Sciatic nerve (tissue), 2 donors: ENCODE results near the gene CORO6. TPM values are rescaled to one million over a fixed set of nuclear protein-coding genes. Genes with fewer than 3 reads are reported as not detected.
A peak's percentile ranks its signal among the peaks of the same experiment; 100 is the strongest.

ENCODE experiments used
- ATAC-seq: fragments of 200-7000 bp; cut with Tn5 transposase; one replicate; pipeline ENCODE4 v1.9.1; 2020; ENCODE audit warnings: mild to moderate bottlenecking, moderate library complexity
- DNase-seq: peaks from one replicate; pipeline ENCODE4 v3.0.0-alpha.2; 2020; ENCODE audit warnings: low spot score
- intact Hi-C: fragments of 100-400 bp; cut with DNase I; formaldehyde crosslinking; loops from one replicate; pipeline ENCODE4 v1.14.2; 2022
- total RNA-seq: library from RNA; stranded (reverse); fragmentation: NEBNext Ultra II Directional; extraction: Animal tissue kit (Norgen Biotek cat#: 25700); gene quantifications from one replicate; pipeline ENCODE4 v1.2.1, GENCODE V29; 2021
- donor health status: DM: no; HTN: no; CAD: no.
- donor health status: DM: no; HTN: no; CAD: no.

CORO6 gene
- total RNA-seq, 1 donor from 2014 or later, result 21.5 TPM

DNA sequence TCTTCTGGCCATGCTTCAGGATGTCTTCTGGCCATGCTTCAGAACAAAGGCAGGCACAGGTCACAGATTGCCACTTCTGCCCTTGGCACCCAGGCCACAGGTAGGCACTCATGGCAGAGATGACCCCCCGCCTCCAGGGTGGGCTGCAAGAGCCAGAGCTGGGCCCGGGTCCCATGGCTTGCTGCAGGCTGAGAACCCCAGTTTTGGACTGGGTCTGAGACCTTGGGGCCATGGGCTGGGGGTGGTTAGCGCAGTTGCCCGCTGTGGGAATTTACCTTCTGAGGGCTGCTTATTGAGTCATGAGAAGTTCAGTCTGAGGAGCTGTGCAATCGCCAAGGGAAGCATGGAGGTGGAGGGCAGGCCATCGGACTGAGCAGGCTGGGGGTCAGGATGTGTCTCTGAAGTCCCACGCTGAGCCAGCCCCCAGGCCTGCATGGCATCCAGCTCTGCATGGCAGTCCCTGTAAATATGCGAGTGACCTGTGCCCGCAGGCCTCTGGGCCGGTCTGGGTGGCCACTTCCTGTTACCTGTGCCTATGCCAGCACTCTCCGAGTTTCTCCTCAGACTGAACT lies 28.1 kb downstream of the CORO6 start:
- intact Hi-C loops, result no loop called here
- DNase-seq (peak; percentile 57), ATAC-seq (no peak)

DNA sequence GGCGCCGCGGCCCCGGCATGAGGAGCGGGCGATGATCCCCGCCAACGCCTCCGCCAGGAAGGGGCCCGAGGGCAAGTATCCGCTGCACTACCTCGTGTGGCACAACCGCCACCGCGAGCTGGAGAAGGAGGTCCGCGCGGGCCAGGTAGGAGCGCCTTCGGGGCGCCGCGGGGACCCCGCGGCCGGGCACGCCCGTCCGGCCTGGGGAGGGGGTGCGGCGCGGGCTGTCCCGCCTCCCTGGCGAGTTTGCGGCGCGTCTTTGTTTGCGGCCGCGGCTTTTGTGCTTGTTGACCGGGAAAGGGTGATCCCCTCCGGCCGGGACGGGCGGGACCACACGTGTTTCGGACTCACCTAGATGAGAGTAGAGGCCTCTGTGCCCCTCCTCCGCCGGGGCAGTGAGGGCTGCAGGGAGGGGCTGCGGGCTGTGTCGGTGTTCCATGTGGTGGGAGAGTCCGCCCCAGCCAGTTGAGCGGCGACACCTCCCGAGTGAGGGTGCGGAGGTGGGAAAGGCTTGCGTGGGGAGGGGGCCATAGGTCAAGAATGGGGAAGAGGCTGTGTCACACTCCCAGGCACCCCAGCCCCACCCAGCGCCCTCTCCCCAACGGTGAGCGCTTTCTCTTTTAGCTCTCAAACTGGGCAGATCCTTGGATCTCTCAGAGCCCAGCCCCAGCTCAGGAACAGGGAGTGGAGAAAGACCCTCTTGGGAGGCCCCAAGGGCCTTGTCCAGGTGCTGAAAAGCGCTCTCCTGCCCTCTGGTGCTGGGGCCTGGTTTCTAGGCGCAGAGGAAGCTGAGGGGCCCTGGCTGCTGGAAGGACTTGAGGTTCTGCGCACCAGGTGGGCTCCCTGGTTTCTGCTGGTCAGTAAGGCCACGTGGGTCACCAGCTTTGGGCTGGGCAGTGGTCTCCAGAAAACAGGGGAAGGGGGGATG lies 28.9 kb downstream of the CORO6 start:
- DNase-seq, result peak; percentile 65
- ATAC-seq, result no peak
- intact Hi-C loops, result no loop called here

DNA sequence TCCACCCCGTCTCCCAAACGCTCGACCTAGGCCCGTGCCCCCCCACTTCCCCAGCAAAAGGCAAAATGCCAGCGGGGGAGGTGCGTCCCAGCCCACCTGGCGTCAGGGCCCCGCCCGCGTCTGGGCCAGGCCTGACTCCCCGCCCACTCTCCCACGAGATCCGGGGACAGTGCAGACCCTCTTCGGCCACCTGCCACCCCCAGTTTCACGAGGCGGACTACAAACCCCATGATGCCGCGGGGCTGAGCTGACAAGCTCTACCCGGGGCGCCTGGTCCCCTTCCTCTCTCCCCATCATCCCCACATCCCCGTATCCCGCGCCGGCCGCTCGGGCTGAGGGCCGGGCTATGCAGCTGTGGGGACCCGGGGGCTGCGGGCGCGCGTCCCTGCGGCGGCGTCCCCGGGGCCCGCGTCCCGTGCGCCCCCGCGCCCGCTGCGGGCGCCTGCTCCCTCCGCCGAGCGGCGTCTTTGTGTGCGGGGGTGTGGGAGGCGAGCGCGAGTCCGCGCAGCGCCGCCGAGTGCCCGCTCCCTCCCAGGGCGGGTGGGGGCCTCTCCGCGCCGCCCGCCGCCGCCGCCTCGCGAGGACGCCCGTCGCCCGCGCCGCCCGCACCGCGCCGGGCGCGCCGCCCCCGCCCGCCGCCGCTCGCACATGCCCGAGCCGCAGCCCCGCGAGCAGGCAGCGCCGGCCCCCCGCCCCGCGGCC lies 29.7 kb downstream of the CORO6 start, which contains the start of gene ANKRD13B:
TSS of gene ANKRD13B (plus strand) at position 283 of the 702 bp plus-strand sequence. CDS start 490 bp downstream, outside the sequence.
- ATAC-seq (peak; percentile 7), DNase-seq (peak; percentile 76)
- intact Hi-C loops, result no loop called here

DNA sequence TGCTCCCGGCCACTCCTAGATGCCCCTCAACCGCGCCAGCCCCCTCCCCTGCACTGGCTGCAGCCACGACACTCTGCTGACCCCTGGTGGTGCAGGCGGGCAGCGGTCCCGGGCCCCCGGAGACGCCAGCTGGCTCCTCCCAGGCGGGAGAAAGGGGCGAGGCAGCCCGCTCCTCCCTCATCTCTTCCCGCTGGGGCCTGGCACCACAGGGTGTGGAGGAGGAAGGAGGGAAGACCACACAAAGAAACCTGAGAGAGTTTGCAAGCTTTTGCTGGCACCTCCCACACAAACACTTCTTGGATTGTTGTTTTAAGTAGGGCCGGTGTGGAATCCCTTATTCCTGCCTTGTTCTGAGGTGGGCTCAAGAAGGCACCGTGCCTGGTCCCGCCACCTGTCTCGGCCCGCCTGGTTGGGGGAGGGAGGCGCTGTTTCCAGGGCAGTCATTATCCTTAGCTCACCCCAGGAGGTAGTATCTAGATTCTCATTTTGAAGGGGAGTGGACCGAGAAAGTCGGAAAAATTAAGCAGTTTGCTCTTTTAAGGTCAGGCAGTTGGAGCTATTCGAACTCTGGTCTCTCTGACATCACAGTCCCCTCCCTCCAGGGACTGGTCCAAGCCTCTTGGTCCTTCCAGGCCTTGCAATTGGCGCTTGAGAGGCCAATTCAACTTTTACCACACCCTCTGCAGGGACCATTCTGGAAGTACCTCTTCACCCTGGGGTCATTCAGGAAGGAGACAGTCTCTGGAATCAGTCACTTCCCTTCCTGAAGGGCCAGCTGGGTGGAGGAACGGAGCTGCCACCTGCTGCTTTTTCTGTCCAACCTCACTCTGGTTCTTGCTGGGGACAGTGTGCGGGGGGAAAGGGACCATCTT lies 30.7 kb downstream of the CORO6 start:
- intact Hi-C loops, result no loop called here
- ATAC-seq (peak; percentile 84), DNase-seq (peak; percentile 94)

DNA sequence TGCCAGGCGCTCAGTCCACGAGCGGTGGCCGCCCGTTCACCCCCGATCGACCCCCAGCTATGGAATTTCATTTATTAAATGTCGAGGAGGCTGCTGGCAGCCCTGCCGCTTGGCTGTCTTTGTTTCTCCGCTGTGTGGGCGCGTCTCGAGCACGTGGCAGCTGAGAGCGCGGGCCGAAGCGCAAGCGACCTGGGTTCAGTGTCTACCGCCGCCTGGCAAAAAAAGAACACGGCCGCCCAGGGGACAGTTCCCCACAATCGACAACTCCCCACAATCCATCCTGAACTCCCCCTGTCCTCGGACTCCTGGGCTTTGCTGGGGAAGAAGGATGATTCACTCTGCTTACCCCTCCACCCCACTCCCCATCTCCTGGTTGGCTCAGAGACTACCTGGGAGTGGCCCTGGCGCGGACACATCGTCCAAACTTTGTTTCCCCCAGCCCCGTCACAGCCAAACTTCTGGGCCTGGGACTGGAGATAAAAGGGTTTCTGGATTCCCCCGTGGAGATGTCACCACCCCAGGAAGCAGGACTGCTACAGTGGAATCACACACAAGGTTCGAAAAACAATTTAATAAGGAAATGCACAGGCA lies 31.5 kb downstream of the CORO6 start:
- DNase-seq (peak; percentile 85), ATAC-seq (peak; percentile 56)
- intact Hi-C loops, result no loop called here

DNA sequence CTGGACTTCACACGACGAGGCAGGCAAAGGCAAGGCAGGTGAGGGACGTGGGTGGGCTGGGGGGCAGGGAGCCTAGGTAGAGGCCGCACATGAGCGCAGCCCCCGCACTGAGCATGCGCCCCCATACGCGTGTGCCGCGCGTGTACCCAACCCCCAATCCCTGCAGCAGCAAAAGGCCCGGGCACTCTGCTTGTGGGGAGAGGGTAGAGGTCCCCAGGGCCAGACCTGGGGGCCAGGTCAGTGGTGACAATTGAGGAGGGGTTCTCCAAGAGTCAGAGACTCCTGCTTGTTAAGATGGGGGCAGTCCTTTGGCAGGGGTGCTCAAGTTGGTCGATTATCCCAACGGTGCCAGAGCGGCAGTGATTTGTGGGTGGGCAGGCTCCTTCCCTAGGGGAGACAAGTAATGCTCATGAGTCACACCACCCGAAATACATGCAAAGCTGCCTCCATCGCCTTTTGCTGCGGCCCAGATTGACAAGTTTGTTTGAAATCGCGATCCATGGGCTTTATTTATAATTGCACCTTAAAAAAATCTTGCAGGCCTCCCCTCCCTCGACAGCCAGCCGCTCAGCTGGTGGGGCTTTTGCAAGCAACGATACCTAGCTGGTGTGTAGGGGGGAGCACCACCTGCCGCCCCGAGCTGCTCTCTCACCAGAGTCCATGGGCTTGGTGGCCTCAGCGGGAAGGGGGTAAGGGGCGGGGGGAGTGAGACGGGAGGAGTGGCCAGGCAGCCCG lies 32.1 kb downstream of the CORO6 start:
- DNase-seq (peak; percentile 62), ATAC-seq (peak; percentile 20)
- intact Hi-C loops, result no loop called here

DNA sequence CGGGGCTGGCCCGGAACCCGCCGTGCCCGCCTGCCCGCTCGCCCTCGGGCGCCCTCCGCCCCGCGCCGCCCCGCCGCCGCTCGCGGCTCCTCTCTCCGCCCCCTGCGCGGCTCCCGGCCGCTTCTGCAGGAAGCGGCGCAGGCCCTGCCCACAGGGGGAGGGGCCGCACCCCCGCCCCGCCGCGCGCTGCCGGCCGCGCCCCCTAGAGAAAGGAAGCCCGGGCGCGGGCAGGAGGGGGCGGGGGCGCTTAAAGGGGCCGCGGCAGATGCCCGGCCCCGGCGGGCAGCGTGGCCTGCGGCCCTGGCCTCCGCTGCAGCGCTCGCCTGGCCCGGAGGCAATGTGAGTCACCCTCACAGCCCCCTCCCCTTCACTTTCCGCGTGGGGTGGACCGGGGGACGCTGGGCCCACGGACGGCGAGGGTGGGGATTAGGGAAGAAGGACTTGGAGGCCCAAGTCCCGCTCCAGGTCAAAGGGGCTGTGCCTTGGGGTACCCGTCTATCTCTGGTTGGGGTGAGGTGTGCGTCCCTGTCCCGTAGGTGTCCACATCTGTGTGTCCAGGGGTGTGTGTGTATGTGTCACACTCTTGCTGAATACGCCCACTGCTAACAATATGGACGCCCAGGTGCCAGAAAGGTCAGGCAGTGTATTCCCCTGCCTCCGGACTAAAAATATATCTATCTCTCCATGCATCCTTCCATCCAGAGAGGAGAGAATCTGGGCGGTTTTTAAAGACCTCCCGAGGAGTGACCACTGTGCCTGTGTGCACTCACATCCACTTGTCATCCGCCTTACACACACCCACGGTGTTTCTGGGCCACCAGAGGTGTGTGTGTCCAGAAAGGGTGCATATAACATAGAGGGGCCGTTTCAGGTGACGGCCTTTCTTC lies 32.9 kb downstream of the CORO6 start, which contains the start of gene GIT1:
TSS of gene GIT1 (minus strand) at position 125 of the 887 bp plus-strand sequence. CDS start 270 bp downstream, outside the sequence.
- DNase-seq (peak; percentile 91), ATAC-seq (peak; percentile 70)
- intact Hi-C loops, result no loop called here

DNA sequence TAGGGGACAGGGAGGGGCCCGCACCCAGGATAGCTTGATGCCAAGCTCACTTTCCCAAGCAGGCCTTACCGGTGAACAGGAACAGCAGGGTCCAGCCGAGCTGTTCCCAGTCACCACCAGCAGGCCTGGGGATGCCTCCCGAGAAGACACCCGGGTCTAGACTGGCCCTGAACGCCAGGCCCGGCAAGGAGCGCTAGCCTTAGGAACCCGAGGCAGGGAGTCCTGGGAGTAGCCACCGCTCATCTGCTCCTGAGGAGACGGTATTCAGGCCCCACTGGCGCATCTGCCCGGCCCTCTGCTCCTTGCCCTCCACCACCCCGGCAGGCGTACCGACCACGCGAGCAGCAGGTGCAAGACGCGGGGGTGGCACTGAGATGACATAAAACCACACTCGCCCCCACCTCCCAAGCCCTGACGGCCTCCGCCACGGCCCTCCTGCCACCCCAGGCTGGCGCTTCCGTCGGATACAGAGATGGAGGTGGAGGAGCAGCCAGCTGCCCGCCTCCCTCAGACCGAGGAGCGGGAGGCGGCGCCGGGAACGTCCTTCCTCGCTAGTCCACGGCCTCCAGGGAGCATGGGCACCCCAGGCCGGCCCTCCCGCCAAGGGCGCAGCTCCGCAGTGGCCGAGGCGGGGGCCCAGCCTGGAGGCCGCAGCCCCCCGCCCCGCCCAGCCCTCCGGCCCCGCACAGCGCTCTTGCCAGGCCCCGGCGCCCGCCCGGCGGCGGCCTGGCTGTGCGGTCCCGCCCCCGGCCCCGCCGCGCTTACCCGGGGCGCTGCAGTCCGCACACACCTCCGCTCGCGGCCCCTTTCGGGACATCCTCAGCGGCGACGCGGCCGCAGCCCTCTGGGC lies 33.9 kb downstream of the CORO6 start:
- DNase-seq, result peak; percentile 70
- intact Hi-C loops, result no loop called here

DNA sequence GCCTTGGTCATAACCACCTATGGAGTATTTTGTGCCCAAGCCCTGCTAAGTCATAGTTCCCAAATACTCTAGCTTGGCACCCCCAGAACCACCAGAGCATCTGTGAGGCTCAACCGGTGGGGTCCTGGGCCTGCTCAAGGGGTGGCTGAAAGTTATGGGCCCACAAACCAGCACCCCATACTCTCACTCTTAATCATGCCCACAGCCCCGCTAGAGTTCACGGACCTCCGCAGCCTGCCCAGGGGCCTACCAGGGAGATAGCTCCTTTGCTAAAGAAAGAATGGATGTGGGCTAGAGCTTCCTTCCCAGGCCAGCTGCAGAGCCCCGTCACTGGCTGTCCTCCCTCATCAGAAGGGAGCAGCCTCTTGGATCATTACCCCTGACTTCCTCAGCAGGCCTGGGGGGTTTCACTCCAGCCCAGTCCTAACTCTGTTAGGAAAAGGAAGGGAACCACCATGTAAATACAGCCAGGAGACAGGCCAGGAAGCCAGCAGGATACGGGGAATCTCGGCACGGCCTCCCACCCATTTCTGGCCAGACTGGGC lies 34.6 kb downstream of the CORO6 start:
- no peak for ATAC-seq
- intact Hi-C loops, result no loop called here
- DNase-seq, result no peak

More for the DNA sequence above, 33.9 kb downstream of the CORO6 start:
- no peak for ATAC-seq

DNA sequence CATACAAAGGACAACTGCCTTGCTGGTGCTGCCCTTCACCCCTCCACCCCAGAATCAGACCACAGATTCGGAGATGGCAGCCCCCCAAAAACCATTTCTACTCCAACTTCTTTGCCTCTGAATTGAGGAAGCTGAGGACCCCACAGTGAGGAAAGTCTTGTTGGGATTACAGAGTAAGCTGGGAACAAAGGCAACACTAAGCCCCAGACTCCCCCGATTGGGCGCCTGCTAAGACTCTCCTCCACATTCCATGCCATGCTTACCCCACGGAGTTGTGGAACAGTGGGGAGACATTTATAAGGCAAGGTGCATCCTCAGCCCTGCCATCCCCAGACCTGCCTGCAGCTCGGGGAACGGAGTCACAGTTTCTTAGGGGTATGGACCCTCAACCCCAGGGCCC lies 35.1 kb downstream of the CORO6 start:
- DNase-seq (no peak), ATAC-seq (no peak)
- intact Hi-C loops, result no loop called here

DNA sequence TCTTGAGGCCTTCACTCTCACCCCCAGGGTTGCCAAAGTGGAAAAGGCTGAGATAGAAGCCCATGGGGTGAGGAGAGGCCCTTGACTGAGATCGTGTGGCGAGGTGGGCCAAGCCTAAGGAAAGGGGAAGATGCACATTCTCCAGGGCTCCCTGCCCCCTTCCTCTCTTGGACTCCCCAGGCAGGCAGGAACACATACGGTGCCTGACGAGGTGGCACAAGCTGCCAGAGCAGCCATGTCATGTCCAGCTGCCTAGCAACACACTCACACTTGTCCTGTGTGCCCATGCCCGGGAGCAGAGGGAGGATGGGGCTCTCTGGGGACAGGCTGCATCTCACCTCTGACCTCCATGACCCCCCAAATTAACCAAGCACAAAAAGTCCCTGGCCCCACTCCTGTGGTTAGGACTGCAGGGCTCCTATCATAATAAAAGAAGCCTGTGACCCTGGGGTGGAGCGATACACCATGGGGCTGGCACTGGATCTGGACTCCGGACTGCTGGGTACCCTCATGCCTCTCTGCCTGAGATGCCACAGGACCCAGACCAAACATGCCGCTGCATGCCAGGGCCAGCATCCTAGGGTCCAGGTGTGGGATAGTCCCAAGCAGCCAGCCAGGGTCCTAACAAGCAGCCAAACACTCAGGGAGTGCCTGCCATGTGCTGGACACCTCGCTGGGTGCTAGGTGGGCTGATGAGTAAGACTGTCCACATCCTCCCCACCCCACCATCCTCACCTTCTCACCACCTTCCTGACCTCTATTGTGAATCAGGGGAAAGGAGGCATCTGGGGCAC lies 35.8 kb downstream of the CORO6 start:
- no peak for DNase-seq
- ATAC-seq, result no peak
- intact Hi-C loops, result no loop called here

DNA sequence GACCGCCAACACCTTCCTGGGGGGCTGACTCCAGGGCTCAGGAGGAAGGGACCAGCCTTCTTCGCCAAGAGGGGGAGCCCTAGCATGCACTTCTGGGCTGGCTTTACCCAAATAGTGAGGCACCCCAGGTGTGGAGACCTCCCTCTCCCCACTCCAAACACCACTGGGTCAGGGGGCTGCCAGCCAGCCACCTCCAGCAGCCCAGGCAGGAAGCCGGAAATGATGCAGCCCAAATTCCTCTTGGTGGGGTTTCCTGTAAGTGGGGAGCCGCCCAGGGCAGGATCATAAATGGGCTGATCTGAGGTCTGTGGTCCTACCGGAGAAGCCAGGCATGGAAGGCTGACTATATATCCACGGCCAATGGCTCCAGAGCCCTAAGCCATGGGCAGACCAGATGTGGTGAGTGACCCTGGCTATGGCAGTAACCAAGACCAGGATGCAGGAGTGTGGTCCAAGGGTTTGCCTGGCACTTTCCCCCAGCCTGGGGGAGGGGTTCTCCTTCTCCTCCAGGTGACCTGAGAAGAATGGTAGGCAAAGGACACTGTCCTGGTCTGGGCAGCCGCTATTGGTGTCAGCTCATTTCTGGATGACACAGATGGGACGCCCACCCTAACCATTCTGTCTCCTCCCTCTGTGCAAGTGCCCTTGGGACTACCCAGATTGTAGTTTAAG lies 37.5 kb downstream of the CORO6 start:
- intact Hi-C loops, result no loop called here
- no peak for DNase-seq
- ATAC-seq, result no peak

DNA sequence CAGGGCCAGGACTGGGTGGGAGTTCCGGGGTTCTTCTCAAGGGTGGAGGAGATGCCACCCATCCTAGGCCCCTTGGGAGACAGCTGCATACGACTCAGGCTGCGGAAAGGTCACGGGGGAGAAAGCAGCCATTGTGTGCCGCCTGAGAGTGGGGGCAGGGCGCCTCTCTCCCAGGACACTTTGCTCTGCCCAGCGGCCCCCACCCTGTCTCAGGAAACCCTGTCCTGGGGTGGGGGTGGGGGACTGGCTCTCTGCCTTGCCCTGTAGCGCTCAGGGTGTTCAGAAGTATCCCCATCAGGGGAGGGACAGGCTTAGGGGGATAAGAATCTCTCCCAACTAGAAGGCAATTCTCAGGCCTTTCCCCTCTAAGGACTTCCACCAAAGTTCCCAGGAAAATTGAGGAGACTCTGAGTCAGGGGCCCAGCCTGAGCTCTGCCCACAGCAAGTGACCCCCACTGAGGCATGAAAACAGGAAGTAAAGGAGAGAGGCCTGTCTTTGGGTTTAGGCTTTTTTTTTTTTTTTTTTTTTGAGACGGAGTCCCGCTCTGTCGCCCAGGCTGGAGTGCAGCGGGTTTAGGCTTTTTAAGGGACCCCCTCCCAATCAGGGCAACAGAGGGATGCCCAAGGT lies 38.1 kb downstream of the CORO6 start:
- peak; percentile 35 for ATAC-seq
- intact Hi-C loops, result no loop called here
- DNase-seq, result no peak
